Endothelial cell of umbilical vein (primary cell): Measurements from ENCODE around the gene BMPR1A. TPM values are rescaled to one million over a fixed set of nuclear protein-coding genes. Genes with fewer than 3 reads are reported as not detected.

Source experiments
- BruUV-seq: library from RNA; stranded (reverse); fragments of 400-500 nt; replicated peaks from 2 replicates; lab custom pipeline; 2021; lab: Mats Ljungman, UMichigan
- CTCF ChIA-PET: fragments of 300-600, 350-600 bp; sonication (Branson Sonifier 250); formaldehyde crosslinking; loops from one replicate; lab custom pipeline; 2021; ENCODE audit warnings: antibody characterized with exemption, inconsistent platforms; lab: Charles Lee
- POLR2A ChIA-PET: fragments of 300-600, 350-600 bp; sonication (Branson Sonifier 250); formaldehyde crosslinking; loops from one replicate; lab custom pipeline; 2021; ENCODE audit warnings: antibody characterized with exemption, inconsistent platforms; lab: Charles Lee
- DNase-seq: peaks from one replicate; pipeline ENCODE4 v3.0.0-alpha.2; 2011; ENCODE audit warnings: low read depth, low spot score
- FAIRE-seq: peaks from 2 replicates; lab custom pipeline; 2011; peaks lifted over from hg19 to GRCh38; lab: Jason Lieb, UNC
- H2AFZ ChIP-seq: 2 replicates; pipeline ENCODE4 v1.6.0; 2012; ENCODE audit warnings: low read depth, low read length, control low read depth, inconsistent platforms
- H3K27ac ChIP-seq: 2 replicates; pipeline ENCODE4 v1.5.1; 2011; ENCODE audit warnings: low read depth, mild to moderate bottlenecking, control low read depth, low read length, moderate library complexity; ENCODE audit not compliant: insufficient read depth
- H3K27me3 ChIP-seq, 2 experiments: 2 replicates each; pipeline versions ENCODE4 v1.6.0 to v1.6.1; 2011; ENCODE audit warnings: low read length in 2 of 2, mixed read lengths in 1 of 2; ENCODE audit not compliant: control insufficient read depth in 2 of 2, insufficient read depth in 2 of 2
- H3K36me3 ChIP-seq, 2 experiments: 2 replicates in 1 of 2; 3 replicates in 1 of 2; pipeline ENCODE4 v1.5.1; 2011; ENCODE audit warnings: low read length in 2 of 2, mild to moderate bottlenecking in 1 of 2, moderate library complexity in 1 of 2; ENCODE audit not compliant: control insufficient read depth in 2 of 2, insufficient read depth in 2 of 2; ENCODE audit errors: extremely low read depth in 1 of 2
- H3K4me1 ChIP-seq: 3 replicates; pipeline ENCODE4 v1.5.1; 2011; ENCODE audit warnings: mild to moderate bottlenecking, low read length; ENCODE audit not compliant: control insufficient read depth, insufficient read depth; ENCODE audit errors: extremely low read depth
- H3K4me2 ChIP-seq: 2 replicates; pipeline ENCODE4 v1.6.1; 2011; ENCODE audit warnings: low read length, control low read depth, mixed read lengths; ENCODE audit not compliant: insufficient read depth
- H3K4me3 ChIP-seq, 3 experiments: fragments of 200-600 bp in 1 of 3; sonication (generic), shearing (Covaris generic) in 1 of 3; replicated peaks in 1 of 3; 2 replicates each; pipeline ENCODE4 v1.5.1; 2011 to 2016; ENCODE audit warnings: control low read depth in 3 of 3, low read length in 3 of 3, mild to moderate bottlenecking in 2 of 3, inconsistent platforms in 1 of 3, low read depth in 1 of 3, moderate library complexity in 1 of 3; ENCODE audit not compliant: insufficient read depth in 1 of 3
- H3K79me2 ChIP-seq: 2 replicates; pipeline ENCODE4 v1.6.0; 2012; ENCODE audit warnings: low read length, inconsistent platforms; ENCODE audit not compliant: control insufficient read depth, insufficient read depth
- H3K9ac ChIP-seq: replicated peaks from 2 replicates; pipeline ENCODE3; 2011; ENCODE audit warnings: low read length, control low read depth; ENCODE audit not compliant: insufficient read depth; ENCODE audit errors: extremely low read depth
- H3K9me1 ChIP-seq: replicated peaks from 3 replicates; pipeline ENCODE4 v1.6.0; 2011; ENCODE audit warnings: mild to moderate bottlenecking, low read length; ENCODE audit not compliant: control insufficient read depth, insufficient read depth; ENCODE audit errors: extremely low read depth
- H3K9me3 ChIP-seq: replicated peaks from 2 replicates; pipeline ENCODE4 v1.5.1; 2012; ENCODE audit warnings: low read length, inconsistent platforms; ENCODE audit not compliant: control insufficient read depth, insufficient read depth
- H4K20me1 ChIP-seq: replicated peaks from 2 replicates; pipeline ENCODE3; 2011; ENCODE audit warnings: mild to moderate bottlenecking, low read length; ENCODE audit not compliant: control insufficient read depth, insufficient read depth; ENCODE audit errors: extremely low read depth
- EZH2 ChIP-seq: IDR thresholded peaks from 2 replicates; pipeline ENCODE4 v1.6.1; 2012; ENCODE audit warnings: borderline replicate concordance, low read depth, mild to moderate bottlenecking, moderate library complexity, low read length, inconsistent platforms; ENCODE audit not compliant: severe bottlenecking
- GATA2 ChIP-seq: IDR thresholded peaks from 2 replicates; pipeline ENCODE4 v1.7.0; 2011; ENCODE audit warnings: low read depth, mild to moderate bottlenecking, moderate library complexity, mixed read lengths, low read length; ENCODE audit not compliant: insufficient read length, insufficient read depth
- MAX ChIP-seq: IDR thresholded peaks from 2 replicates; pipeline ENCODE4 v1.6.1; 2011; ENCODE audit not compliant: insufficient read depth, insufficient read length
- MYC ChIP-seq: IDR thresholded peaks from one replicate; pipeline ENCODE4 v1.6.1; 2011; ENCODE audit warnings: mild to moderate bottlenecking, low read depth, low read length
- dilution Hi-C: fragments of 300-500 bp; cut with MboI; formaldehyde crosslinking; loops from one replicate; pipeline ENCODE4 v1.15.0; 2019; ENCODE audit warnings: low sequenced_read_pairs; ENCODE audit not compliant: extremely low pct_ligation_motif_present
- intact Hi-C: fragments of 100-400 bp; cut with micrococcal nuclease; formaldehyde crosslinking; loops from one replicate; pipeline ENCODE4 v1.10.0; 2022
- polyA plus RNA-seq, 4 experiments: library from polyadenylated mRNA; depleted of rRNA in 3 of 4; stranded (reverse) in 3 of 4; unstranded in 1 of 4; fragments of >200 nt; gene quantifications; 2 replicates each; pipeline versions ENCODE4 v1.2.1 to v1.2.3, GENCODE V29; 2011 to 2012; ENCODE audit warnings: missing spikeins in 1 of 4
- total RNA-seq: library from RNA; stranded (reverse); gene quantifications from 2 replicates; pipeline ENCODE4 v1.2.3, GENCODE V29; 2021
- TF ChIP-seq, protein P1 (sequence below), 2 donors: IDR thresholded peaks; 1 replicate in 1 of 2; 2 replicates in 1 of 2; pipeline ENCODE4 v1.5.1; 2011; ENCODE audit warnings: low read length in 2 of 2, mild to moderate bottlenecking in 2 of 2, moderate library complexity in 2 of 2, control low read depth in 1 of 2, inconsistent platforms in 1 of 2, low read depth in 1 of 2; ENCODE audit not compliant: insufficient read depth in 1 of 2; ENCODE audit errors: extremely low read depth in 1 of 2

Gene BMPR1A
- total and polyA plus RNA-seq, 2 donors (not counting 3 experiments of a cell fraction or from before 2014, with no cell fraction given), result not detected

- H3K4me2 ChIP-seq, result no peak overlapping the region
- H3K9me1 ChIP-seq, result no peaks in the 10 kb centered on the region
- intact Hi-C loops, result no loop called here
- dilution Hi-C loops, result no loop called here
- no peak overlapping the region for H3K9ac ChIP-seq
- TF ChIP-seq EZH2, result no peak
- no peak for TF ChIP-seq MAX
- TF ChIP-seq, protein P1, sequence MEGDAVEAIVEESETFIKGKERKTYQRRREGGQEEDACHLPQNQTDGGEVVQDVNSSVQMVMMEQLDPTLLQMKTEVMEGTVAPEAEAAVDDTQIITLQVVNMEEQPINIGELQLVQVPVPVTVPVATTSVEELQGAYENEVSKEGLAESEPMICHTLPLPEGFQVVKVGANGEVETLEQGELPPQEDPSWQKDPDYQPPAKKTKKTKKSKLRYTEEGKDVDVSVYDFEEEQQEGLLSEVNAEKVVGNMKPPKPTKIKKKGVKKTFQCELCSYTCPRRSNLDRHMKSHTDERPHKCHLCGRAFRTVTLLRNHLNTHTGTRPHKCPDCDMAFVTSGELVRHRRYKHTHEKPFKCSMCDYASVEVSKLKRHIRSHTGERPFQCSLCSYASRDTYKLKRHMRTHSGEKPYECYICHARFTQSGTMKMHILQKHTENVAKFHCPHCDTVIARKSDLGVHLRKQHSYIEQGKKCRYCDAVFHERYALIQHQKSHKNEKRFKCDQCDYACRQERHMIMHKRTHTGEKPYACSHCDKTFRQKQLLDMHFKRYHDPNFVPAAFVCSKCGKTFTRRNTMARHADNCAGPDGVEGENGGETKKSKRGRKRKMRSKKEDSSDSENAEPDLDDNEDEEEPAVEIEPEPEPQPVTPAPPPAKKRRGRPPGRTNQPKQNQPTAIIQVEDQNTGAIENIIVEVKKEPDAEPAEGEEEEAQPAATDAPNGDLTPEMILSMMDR (IDR thresholded peaks at IDR 0.05; ENCODE audit: extremely low read depth in 1 of 2, insufficient read depth in 1 of 2, low read depth in 1 of 2, low read length in 2 of 2), result no peak
- TF ChIP-seq GATA2, result no peak
- no peak for TF ChIP-seq MYC
- H3K27ac ChIP-seq, result no peak overlapping the region
- H3K9me3 ChIP-seq, result no peaks in the 10 kb centered on the region
- FAIRE-seq, result no peak
- BruUV-seq, result no TSS peak
- no peak for DNase-seq
- peaks cover 22 to 57% of the 10 kb centered on the region in 2 experiments for H3K27me3 ChIP-seq
- ChIA-PET CTCF (interaction anchor here (1.1 to 1.3 kb wide), 2 partner anchors 21 to 23 kb away, joined by 3 to 4 read pairs; no protein-coding TSS in a partner anchor), POLR2A (no interaction called here)
- no peaks in the 10 kb centered on the region for H4K20me1 ChIP-seq
- no peak overlapping the region for H3K4me3 ChIP-seq
- no peak overlapping the region for H2AFZ ChIP-seq
- H3K79me2 ChIP-seq, result no peaks in the 10 kb centered on the region
- no peaks in the 10 kb centered on the region for H3K36me3 ChIP-seq
- no peaks in the 10 kb centered on the region for H3K4me1 ChIP-seq
Observed at GRCh38 chr10:86850481-86850880, 94.1 kb downstream of the BMPR1A start.
